H9 (cell line): ENCODE results near the gene TJP3. TPM values are rescaled to one million over a fixed set of nuclear protein-coding genes. Genes with fewer than 3 reads are reported as not detected.

Experiments
- DNase-seq: peaks from one replicate; pipeline ENCODE4 v3.0.0-alpha.2; 2017
- H2AFZ ChIP-seq: one replicate; pipeline ENCODE4 v1.6.1; 2013; ENCODE audit warnings: mild to moderate bottlenecking, low read length, control low read depth, moderate library complexity
- H2AK5ac ChIP-seq: 2 replicates; pipeline ENCODE4 v1.6.1; 2013; ENCODE audit warnings: low read length, control low read depth, mixed read lengths; ENCODE audit not compliant: insufficient read length
- H2BK120ac ChIP-seq: one replicate; pipeline ENCODE4 v1.6.1; 2013; ENCODE audit warnings: low read depth, mild to moderate bottlenecking, low read length, control low read depth, inconsistent platforms; ENCODE audit not compliant: poor library complexity, severe bottlenecking
- H2BK12ac ChIP-seq: 2 replicates; pipeline ENCODE4 v1.6.1; 2013; ENCODE audit warnings: low read length, control low read depth, mixed read lengths, low read depth; ENCODE audit not compliant: insufficient read length
- H2BK15ac ChIP-seq: 2 replicates; pipeline ENCODE4 v1.6.1; 2013; ENCODE audit warnings: low read depth, low read length, control low read depth
- H2BK20ac ChIP-seq: one replicate; pipeline ENCODE4 v1.6.1; 2013; ENCODE audit warnings: low read depth, mild to moderate bottlenecking, low read length, control low read depth, inconsistent platforms; ENCODE audit not compliant: poor library complexity, severe bottlenecking
- H2BK5ac ChIP-seq: 2 replicates; pipeline ENCODE4 v1.6.1; 2013; ENCODE audit warnings: low read length, control low read depth, mixed read lengths; ENCODE audit not compliant: insufficient read length
- H3K14ac ChIP-seq: 2 replicates; pipeline ENCODE4 v1.6.1; 2013; ENCODE audit warnings: low read length, control low read depth; ENCODE audit not compliant: insufficient read depth
- H3K18ac ChIP-seq: 2 replicates; pipeline ENCODE4 v1.6.1; 2013; ENCODE audit warnings: low read depth, mild to moderate bottlenecking, mixed read lengths, low read length, control low read depth; ENCODE audit not compliant: insufficient read length
- H3K23ac ChIP-seq: 2 replicates; pipeline ENCODE4 v1.6.1; 2013; ENCODE audit warnings: low read length, control low read depth, mixed read lengths, low read depth; ENCODE audit not compliant: insufficient read length
- H3K23me2 ChIP-seq: 2 replicates; pipeline ENCODE4 v1.6.1; 2013; ENCODE audit warnings: low read depth, mild to moderate bottlenecking, mixed read lengths, low read length, control low read depth; ENCODE audit not compliant: insufficient read length, poor library complexity, severe bottlenecking
- H3K27ac ChIP-seq: 2 replicates; pipeline ENCODE4 v1.5.1; 2013; ENCODE audit warnings: low read length, control low read depth, mixed read lengths, low read depth; ENCODE audit not compliant: insufficient read length
- H3K27me3 ChIP-seq: 2 replicates; pipeline ENCODE4 v1.6.1; 2013; ENCODE audit warnings: low read length, control low read depth, inconsistent platforms; ENCODE audit not compliant: insufficient read depth
- H3K4ac ChIP-seq: 2 replicates; pipeline ENCODE4 v1.6.1; 2013; ENCODE audit warnings: low read depth, mild to moderate bottlenecking, control low read depth, inconsistent platforms, low read length, moderate library complexity
- H3K4me1 ChIP-seq: 2 replicates; pipeline ENCODE4 v1.6.1; 2013; ENCODE audit warnings: low read length, control low read depth, inconsistent platforms; ENCODE audit not compliant: insufficient read depth
- H3K4me2 ChIP-seq: 2 replicates; pipeline ENCODE4 v1.6.1; 2013; ENCODE audit warnings: low read length, control low read depth, mixed read lengths; ENCODE audit not compliant: insufficient read length, insufficient read depth
- H3K56ac ChIP-seq: 2 replicates; pipeline ENCODE4 v1.6.1; 2013; ENCODE audit warnings: low read depth, mild to moderate bottlenecking, mixed read lengths, low read length, control low read depth; ENCODE audit not compliant: insufficient read length
- H3K79me1 ChIP-seq: 2 replicates; pipeline ENCODE4 v1.6.1; 2013; ENCODE audit warnings: low read depth, mild to moderate bottlenecking, moderate library complexity, low read length, control low read depth, inconsistent platforms; ENCODE audit not compliant: insufficient read depth, poor library complexity, severe bottlenecking
- H3K79me2 ChIP-seq: 2 replicates; pipeline ENCODE4 v1.6.1; 2013; ENCODE audit warnings: low read length, control low read depth, inconsistent platforms; ENCODE audit not compliant: insufficient read depth
- H3K9ac ChIP-seq: 2 replicates; pipeline ENCODE4 v1.6.1; 2013; ENCODE audit warnings: low read length, control low read depth, mixed read lengths; ENCODE audit not compliant: insufficient read length; ENCODE audit errors: extremely low read depth
- H3K9me3 ChIP-seq: one replicate; pipeline ENCODE4 v1.6.1; 2013; ENCODE audit warnings: low read depth, low read length, inconsistent platforms; ENCODE audit not compliant: control insufficient read depth
- H3T11ph ChIP-seq: one replicate; pipeline ENCODE4 v1.6.1; 2013; ENCODE audit warnings: mild to moderate bottlenecking, low read length, control low read depth, inconsistent platforms
- H4K20me1 ChIP-seq: one replicate; pipeline ENCODE4 v1.6.1; 2013; ENCODE audit not compliant: control insufficient read depth, insufficient read length, insufficient read depth
- H4K5ac ChIP-seq: 2 replicates; pipeline ENCODE4 v1.6.1; 2013; ENCODE audit warnings: low read depth, mild to moderate bottlenecking, mixed read lengths, low read length, control low read depth; ENCODE audit not compliant: insufficient read length
- H4K8ac ChIP-seq: replicated peaks from 2 replicates; pipeline ENCODE4 v1.6.1; 2013; ENCODE audit warnings: low read length, control low read depth, mixed read lengths, low read depth; ENCODE audit not compliant: insufficient read length
- H4K91ac ChIP-seq: 2 replicates; pipeline ENCODE4 v1.6.1; 2013; ENCODE audit warnings: low read depth, mild to moderate bottlenecking, moderate library complexity, mixed read lengths, low read length, control low read depth; ENCODE audit not compliant: insufficient read length
- H3K27ac Mint-ChIP-seq, 3 experiments: 2 replicates in 2 of 3; 3 replicates in 1 of 3; pipeline ENCODE4 v1.8.0; 2020 to 2021; ENCODE audit warnings: mixed read lengths in 3 of 3, mild to moderate bottlenecking in 1 of 3, moderate library complexity in 1 of 3
- H3K27me3 Mint-ChIP-seq: 2 replicates; pipeline ENCODE4 v1.8.0; 2021; ENCODE audit warnings: low read depth, mild to moderate bottlenecking, moderate library complexity, mixed read lengths
- H3K36me3 Mint-ChIP-seq, 3 experiments: 2 replicates in 2 of 3; 3 replicates in 1 of 3; pipeline ENCODE4 v1.8.0; 2020 to 2021; ENCODE audit warnings: low read depth in 3 of 3, mixed read lengths in 3 of 3; ENCODE audit not compliant: insufficient read depth in 1 of 3
- H3K4me1 Mint-ChIP-seq, 2 experiments: 2 replicates each; pipeline ENCODE4 v1.8.0; 2020; ENCODE audit warnings: mixed read lengths in 2 of 2
- H3K4me3 Mint-ChIP-seq, 2 experiments: 2 replicates in 1 of 2; 3 replicates in 1 of 2; pipeline ENCODE4 v1.8.0; 2020 to 2021; ENCODE audit warnings: mild to moderate bottlenecking in 2 of 2, mixed read lengths in 2 of 2, moderate library complexity in 1 of 2
- H3K9me3 Mint-ChIP-seq, 2 experiments: 2 replicates in 1 of 2; 3 replicates in 1 of 2; pipeline ENCODE4 v1.8.0; 2020; ENCODE audit warnings: mild to moderate bottlenecking in 2 of 2, mixed read lengths in 2 of 2, moderate library complexity in 1 of 2
- WGBS: extraction: QIAGEN DNeasy Blood & Tissue Kit; methylation state at CpG from one replicate; pipeline ENCODE4 v1.1.7; 2013; ENCODE audit warnings: missing lambda C conversion rate, low lambda C conversion rate, mixed read lengths; ENCODE audit not compliant: insufficient read length; ENCODE audit errors: extremely low coverage; 5-methylcytosine and 5-hydroxymethylcytosine counted together
- total RNA-seq: library from RNA; stranded (reverse); gene quantifications from 2 replicates; pipeline ENCODE4 v1.2.1, GENCODE V29; 2021
- TF ChIP-seq, protein P1 (sequence below): fragments of 200-600 bp; sonication (generic); conservative IDR thresholded peaks from 3 replicates; pipeline ENCODE4 v1.8.0; 2021; ENCODE audit warnings: antibody characterized with exemption, mild to moderate bottlenecking

TJP3 gene
- total RNA-seq, 1 experiment from 2014 or later: 27.3 TPM

DNA sequence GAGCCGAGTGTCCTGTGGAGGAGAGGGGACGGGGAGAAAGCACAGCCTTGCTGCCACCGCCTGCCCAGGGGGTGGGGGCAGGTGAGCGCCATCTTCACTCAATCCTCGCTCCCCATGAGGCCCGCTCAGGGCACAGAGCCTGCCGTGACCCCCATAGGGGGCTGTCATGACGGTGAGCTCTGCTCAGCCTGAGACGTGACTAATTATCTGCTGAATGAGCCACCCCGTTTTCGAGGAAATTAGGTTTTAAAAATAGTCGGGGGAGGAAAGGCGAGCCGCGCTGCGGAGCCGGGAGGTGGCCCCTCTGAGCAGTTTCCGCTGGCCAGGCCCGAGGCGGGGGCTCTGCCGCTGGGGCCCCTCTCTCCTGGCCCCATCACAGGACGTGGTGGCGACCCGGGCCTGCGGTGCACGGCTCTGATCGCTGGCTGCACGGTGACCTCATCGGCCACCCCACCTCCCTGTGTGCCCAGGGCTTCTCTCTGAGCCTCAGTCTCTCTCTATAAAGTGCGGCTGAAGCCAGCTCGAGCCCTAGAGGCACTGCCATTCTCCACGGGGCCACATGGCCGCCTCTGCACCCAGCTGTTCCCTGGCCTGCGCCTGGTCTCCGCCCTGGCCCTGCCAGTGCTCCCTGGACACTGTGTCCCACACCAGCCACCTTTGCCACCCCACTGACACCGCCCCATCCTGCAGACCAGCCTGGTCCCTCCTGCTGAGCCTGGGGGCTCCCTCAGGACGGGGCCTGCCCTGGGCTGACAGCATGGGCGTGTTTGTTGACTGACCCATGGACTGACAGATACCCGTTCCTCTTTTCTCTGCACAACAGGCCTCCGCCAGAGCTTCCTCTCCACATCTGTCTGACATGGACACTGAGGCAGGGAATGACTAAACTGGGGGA, 36.3 kb upstream of the TJP3 start:
- Histone ChIP-seq H4K20me1 (peaks cover 4% of the 10 kb centered on the region), H4K91ac (no peak overlapping the region), H3K79me2 (no peaks in the 10 kb centered on the region), H3K14ac (peak overlapping the region; percentile 46), H2BK20ac (no peak overlapping the region), H3K27me3 (no peaks in the 10 kb centered on the region), H2AFZ (no peak overlapping the region), H3K4me2 (no peak overlapping the region), H2AK5ac (no peak overlapping the region), H3K79me1 (peaks cover 4% of the 10 kb centered on the region), H3K27ac (no peak overlapping the region), H4K8ac (no peak overlapping the region), H3K18ac (no peak overlapping the region), H3K56ac (no peak overlapping the region), H2BK15ac (no peak overlapping the region), H3K9ac (no peak overlapping the region), H4K5ac (no peak overlapping the region), H3K23me2 (no peaks in the 10 kb centered on the region), H2BK12ac (no peak overlapping the region), H3K9me3 (no peaks in the 10 kb centered on the region), H2BK5ac (no peak overlapping the region), H3K4me1 (no peaks in the 10 kb centered on the region; the same call in 1 of the 2 replicates), H2BK120ac (no peak overlapping the region), H3T11ph (no peak overlapping the region), H3K4ac (no peak overlapping the region; the same call in 1 of the 2 replicates), H3K23ac (no peak overlapping the region)
- Mint-ChIP-seq H3K9me3 (no peaks in the 10 kb centered on the region), H3K4me1 (peaks cover 16 to 26% of the 10 kb centered on the region in 2 experiments), H3K27ac (peak overlapping the region in 1 of 3 experiments; percentile 68; a peak in 2 of 7 replicates), H3K4me3 (no peak overlapping the region), H3K36me3 (no peaks in the 10 kb centered on the region; a peak in 2 of 7 replicates), H3K27me3 (no peaks in the 10 kb centered on the region)
- no peak for DNase-seq
- WGBS: no CpG with 5 or more reads among the region's 40 CpGs
- TF ChIP-seq, protein P1, sequence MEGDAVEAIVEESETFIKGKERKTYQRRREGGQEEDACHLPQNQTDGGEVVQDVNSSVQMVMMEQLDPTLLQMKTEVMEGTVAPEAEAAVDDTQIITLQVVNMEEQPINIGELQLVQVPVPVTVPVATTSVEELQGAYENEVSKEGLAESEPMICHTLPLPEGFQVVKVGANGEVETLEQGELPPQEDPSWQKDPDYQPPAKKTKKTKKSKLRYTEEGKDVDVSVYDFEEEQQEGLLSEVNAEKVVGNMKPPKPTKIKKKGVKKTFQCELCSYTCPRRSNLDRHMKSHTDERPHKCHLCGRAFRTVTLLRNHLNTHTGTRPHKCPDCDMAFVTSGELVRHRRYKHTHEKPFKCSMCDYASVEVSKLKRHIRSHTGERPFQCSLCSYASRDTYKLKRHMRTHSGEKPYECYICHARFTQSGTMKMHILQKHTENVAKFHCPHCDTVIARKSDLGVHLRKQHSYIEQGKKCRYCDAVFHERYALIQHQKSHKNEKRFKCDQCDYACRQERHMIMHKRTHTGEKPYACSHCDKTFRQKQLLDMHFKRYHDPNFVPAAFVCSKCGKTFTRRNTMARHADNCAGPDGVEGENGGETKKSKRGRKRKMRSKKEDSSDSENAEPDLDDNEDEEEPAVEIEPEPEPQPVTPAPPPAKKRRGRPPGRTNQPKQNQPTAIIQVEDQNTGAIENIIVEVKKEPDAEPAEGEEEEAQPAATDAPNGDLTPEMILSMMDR: no peak
